NCI-H748 treated with DMSO at 0.1 percent for 48 hours (cell line): Measurements from ENCODE around the gene GPC5.
"Not testable (repeated sequence)": the region's sequence is repeated elsewhere in the genome, so short reads cannot be mapped to it uniquely, and the experiment has no call there.

Experiments used
- DNase-seq: peaks from one replicate; lab custom pipeline; 2025; lab: John Stamatoyannopoulos, UW

GPC5 gene

GRCh38 chr13:92745258-92745657 is 1346.8 kb downstream of the GPC5 start:
- no peak for DNase-seq

GRCh38 chr13:92752705-92753104 is 1354.3 kb downstream of the GPC5 start:
- DNase-seq: not testable (repeated sequence)

DNA sequence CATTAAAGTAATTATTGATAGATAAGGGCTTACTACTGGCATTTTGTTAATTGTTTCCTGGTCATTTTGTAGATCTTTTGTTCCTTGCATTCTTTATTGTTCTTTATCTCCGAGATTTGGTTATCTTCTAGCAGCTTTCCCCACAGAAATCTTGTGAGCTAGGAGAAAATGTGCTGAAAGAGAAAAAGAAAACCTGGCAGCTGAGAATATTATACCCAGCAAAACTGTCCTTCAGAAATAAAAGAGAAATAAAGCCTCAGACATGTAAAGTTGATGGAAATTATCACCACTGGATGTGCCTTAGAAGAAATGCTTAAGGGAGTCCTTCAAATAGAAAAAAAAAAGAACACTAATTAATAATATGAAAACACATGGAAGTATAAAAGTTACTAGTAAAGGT is 1363.3 kb downstream of the GPC5 start:
- DNase-seq: no peak

DNA sequence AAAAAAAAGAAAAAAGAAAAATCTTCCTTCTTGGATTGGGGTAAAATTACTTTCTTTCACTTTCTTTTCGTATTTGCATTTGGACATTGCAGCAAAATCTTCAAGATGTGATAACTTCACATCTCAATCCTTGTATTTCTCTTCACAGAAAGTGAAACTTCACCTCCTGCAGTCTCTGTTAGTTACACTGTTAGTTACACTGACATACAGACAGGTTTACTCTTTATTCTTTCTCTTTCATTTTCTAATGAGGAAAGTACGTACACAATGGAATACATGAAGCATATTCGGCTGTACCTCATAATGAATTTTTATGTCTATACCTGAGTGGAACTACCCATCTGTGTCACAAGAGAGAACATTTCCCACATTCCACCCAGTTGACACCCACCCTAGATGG is 1369.0 kb downstream of the GPC5 start:
- no peak for DNase-seq

- DNase-seq: no peak
Measured at GRCh38 chr13:92768602-92769001, 1370.2 kb downstream of the GPC5 start.

- no peak for DNase-seq
Measured at GRCh38 chr13:92769046-92769445, 1370.6 kb downstream of the GPC5 start.

DNA sequence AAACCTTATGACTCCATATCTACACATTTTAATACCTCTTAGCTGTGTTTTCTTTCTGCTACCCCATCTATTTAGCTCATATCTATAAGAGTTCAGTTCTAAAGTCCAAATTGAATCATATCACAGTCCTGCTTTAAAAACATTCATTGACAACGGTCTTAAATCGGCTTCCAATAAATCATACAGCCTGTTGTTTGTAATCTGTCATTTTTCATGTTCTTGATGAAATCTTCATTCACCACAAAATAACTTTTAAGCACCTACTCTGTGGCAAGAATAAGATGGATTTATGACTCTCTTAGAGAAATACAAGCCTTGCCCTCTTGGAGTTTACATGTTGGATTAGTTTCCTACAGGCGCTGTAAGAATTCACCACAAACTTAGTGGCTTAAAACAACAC is 1377.2 kb downstream of the GPC5 start:
- no peak for DNase-seq

DNA sequence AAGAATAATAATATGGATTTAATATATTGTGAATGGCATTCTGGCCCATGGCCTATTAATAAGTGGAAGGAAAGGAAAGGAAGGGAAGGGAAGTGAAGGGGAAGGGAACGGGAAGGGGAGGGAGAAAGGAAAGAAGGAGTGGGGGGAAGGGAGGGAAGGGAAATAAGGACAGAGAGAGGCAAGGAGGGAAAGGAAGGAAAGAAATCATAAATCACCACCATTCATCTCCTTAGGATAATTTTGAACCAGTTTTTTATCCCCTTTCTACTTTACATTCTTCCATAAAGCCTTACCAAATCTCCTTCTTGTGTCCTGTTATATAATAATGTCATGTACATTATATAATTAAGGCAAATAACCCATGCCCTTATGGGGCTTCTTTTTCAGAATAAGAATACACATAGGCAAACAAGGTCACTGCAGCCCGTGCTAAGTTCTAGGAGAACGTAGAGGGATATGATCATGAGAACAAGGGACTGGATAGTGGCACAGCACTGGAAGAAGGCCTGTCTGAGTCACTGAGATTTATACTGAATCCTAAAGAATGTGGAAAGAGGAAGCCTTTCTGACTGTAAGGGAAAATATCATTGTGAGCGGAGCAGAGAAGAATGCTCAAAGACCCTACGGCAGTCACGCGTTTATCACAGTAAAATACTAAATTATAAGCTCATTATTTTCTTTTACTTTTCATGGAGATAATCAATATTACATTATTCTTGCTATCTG is 1383.7 kb downstream of the GPC5 start:
- DNase-seq: no peak

DNA sequence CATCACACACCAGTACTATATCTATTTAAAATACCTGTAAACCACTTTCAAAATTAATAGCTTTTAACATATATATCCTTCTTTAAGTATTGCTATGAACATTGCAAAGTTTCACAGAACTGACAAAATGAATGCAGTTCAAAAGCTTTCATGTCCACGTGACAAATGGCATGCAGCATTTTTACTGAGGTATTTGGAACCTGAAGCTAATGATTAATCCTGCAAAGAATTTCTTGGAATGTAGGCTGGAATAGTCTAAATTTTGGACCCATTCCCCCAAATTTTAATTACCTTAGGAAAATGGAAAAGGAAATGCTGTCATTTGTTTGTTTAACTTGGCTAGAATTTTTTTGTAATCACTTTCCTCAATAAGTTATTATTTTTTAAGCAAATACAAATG is 1404.4 kb downstream of the GPC5 start:
- DNase-seq: no peak

GRCh38 chr13:92804346-92804745 is 1405.9 kb downstream of the GPC5 start:
- DNase-seq: no peak

DNA sequence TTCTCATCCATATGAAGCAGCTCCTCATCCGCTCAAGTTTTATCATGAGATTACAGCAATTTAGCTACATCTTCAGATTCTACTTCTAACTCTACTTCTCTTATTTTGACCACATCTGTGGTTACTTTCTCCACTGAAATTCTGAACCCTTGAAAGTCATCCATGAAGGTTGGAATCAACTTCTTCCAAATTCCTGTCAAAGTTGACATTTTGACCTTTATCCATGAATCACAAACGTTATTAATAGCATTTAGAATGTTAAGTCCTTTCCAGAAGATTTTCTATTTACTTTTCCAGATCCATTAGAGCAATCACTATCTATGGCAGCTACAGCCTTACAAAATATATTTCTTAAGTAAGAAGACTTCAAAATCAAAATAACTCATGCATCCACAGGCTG is 1406.5 kb downstream of the GPC5 start:
- no peak for DNase-seq

DNA sequence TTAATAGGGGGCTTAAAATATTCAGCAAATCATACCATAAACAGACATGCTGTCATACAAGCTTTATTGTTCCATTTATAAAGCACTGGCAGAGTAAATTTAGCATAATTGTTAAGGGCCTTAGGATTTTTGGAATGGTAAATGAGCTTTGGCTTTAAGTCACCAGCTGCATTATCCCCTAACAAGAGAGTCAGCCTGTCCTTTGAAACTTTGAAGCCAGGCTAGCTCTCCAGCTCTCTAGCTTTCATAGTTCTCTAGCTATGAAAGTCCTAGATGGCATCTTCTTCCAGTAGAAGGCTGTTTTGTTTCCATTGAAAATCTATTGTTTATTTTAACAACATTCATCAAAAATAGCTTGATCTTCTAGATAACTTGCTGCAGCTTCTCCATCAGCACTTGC is 1407.3 kb downstream of the GPC5 start:
- no peak for DNase-seq

DNA sequence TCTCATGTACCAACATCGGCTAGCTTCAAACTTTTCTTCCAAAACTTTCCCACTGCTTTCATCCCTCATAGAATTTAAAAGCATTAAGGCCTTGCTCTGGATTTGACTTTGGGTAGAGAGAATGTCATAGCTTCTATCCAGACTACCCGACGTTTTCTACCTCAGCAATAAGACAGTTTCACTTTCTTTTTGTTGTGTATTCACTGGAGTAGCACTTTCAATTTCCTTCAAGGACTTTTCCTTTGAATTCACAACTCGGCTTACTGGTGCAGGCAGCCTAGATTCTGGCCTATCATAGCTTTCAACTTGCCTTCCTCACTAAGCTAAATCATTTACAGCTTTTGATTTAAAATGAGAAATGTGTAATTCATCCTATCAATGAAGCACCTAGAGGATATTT is 1407.8 kb downstream of the GPC5 start:
- DNase-seq: no peak

- DNase-seq: no peak
Measured at GRCh38 chr13:92807353-92807752, 1408.9 kb downstream of the GPC5 start.

- no peak for DNase-seq
Measured at GRCh38 chr13:92807966-92808365, 1409.5 kb downstream of the GPC5 start.

GRCh38 chr13:92821324-92821723 is 1422.9 kb downstream of the GPC5 start:
- peak; percentile 43 for DNase-seq

GRCh38 chr13:92823059-92823458 is 1424.6 kb downstream of the GPC5 start:
- peak; percentile 82 for DNase-seq

- no peak for DNase-seq
Measured at GRCh38 chr13:92825938-92826596, 1427.6 kb downstream of the GPC5 start.

GRCh38 chr13:92827503-92827902 is 1429.1 kb downstream of the GPC5 start:
- no peak for DNase-seq

DNA sequence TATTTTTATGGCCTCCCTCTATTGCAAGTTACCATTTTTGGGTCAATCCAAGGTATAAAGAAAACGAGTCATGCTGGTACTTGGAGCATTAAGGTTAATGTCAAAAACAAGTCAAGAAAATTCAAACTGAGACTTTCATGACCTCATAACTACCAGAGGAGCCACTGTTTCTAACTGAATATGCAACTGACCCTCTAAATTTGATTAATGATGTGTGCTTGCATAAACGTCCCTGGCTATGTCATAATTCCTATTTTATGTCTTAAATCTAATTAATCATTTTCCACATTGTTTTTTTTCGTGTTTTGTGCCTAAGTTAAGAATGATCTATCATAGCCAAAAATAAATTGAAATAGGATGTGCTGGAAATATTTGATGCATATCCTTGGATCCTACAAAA is 1431.5 kb downstream of the GPC5 start:
- no peak for DNase-seq

GRCh38 chr13:92830821-92831220 is 1432.4 kb downstream of the GPC5 start:
- DNase-seq: no peak

- DNase-seq: no peak
Measured at GRCh38 chr13:92833071-92833470, 1434.7 kb downstream of the GPC5 start.

DNA sequence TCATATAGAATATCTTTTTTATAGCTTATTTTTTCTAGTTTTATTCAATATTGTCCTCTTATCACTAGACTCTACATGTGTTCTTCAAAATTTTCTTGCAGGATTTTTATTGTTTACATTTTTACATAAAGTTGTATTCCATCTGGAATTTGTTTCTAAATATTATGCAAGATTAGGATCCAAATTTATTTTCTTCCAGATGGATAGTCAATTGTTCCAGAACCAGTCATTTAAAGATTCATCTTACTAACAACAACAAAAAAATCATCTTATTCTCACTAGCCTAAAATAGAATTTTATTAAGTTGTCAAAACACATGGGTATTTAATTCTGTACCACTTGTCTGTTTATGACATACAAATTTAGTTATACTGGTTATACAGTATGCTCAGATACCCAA is 1437.8 kb downstream of the GPC5 start:
- DNase-seq: no peak

DNA sequence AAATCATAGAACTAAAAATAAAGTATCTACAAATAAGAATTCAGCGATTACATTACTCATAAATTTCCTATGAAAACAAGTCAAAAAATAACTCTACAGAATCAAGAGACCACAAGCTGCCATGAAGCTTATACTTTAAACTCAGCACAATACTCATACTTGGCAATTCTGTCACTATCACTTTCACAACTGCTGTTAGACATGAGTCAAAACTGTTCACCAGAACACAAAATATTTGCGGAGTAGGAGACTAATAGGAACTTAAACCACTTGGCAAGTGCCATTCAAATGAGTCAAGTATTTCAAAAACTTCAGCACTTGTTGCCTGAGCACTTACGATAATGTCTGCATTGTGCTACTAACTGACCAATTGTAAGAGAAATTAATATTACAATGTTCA is 1440.4 kb downstream of the GPC5 start:
- no peak for DNase-seq
